ENCODE results near the gene NEB. TPM values are rescaled to one million over a fixed set of nuclear protein-coding genes. Genes with fewer than 3 reads are reported as not detected.

Gene NEB
- total RNA-seq, 1 experiment from 2014 or later: 0.11 TPM

DNA sequence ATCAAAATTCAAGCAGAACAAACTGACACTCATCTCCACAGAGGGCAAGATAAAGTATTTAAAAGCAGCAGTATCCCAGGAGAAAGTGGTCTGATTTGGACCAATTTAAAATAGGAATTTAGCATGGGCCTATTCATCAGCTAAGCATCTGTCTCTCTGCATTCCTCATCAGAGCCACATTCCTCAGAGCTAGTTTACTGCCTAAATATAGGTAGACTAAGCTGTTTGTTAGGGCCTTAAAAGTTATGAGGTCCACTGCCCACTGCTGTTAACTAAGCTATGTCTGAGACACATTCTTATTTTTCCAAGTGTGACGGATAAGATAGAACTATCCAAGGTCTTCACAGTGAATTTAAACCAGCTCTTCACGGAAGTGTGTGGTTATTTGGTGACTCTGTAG, 17.6 kb downstream of the NEB start:
- Histone ChIP-seq H3K27me3 (ENCODE audit: low read length) (peaks cover 51% of the 10 kb centered on the region), H3K4me3 (ENCODE audit: low read length) (no peak overlapping the region), H3K79me2 (ENCODE audit: low read length) (no peaks in the 10 kb centered on the region), H3K36me3 (ENCODE audit: low read depth, low read length) (no peaks in the 10 kb centered on the region), H3F3A (ENCODE audit: low read length, unreplicated experiment) (no peaks in the 10 kb centered on the region), H4K20me1 (ENCODE audit: low read length) (no peaks in the 10 kb centered on the region), H2AFZ (ENCODE audit: low read length) (no peak overlapping the region), H3K27ac (ENCODE audit: low read length) (no peak overlapping the region), H3K9ac (ENCODE audit: low read length) (no peak overlapping the region), H3K9me2 (replicated peaks; ENCODE audit: low read length) (no peaks in the 10 kb centered on the region), H3K9me3 (ENCODE audit: low read length) (no peaks in the 10 kb centered on the region), H3K4me1 (ENCODE audit: insufficient read depth, low read length) (no peaks in the 10 kb centered on the region), H3K4me2 (ENCODE audit: low read length) (no peak overlapping the region)
- no TSS peak for BruUV-seq (replicated peaks)
- no peak for ATAC-seq
- TF ChIP-seq EZH2phosphoT487 (IDR thresholded peaks at IDR 0.05; ENCODE audit: borderline replicate concordance, low read length) (no peak), EZH2 (IDR thresholded peaks at IDR 0.05; ENCODE audit: low read length, unreplicated experiment) (no peak)
- TF ChIP-seq, protein P1, sequence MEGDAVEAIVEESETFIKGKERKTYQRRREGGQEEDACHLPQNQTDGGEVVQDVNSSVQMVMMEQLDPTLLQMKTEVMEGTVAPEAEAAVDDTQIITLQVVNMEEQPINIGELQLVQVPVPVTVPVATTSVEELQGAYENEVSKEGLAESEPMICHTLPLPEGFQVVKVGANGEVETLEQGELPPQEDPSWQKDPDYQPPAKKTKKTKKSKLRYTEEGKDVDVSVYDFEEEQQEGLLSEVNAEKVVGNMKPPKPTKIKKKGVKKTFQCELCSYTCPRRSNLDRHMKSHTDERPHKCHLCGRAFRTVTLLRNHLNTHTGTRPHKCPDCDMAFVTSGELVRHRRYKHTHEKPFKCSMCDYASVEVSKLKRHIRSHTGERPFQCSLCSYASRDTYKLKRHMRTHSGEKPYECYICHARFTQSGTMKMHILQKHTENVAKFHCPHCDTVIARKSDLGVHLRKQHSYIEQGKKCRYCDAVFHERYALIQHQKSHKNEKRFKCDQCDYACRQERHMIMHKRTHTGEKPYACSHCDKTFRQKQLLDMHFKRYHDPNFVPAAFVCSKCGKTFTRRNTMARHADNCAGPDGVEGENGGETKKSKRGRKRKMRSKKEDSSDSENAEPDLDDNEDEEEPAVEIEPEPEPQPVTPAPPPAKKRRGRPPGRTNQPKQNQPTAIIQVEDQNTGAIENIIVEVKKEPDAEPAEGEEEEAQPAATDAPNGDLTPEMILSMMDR (conservative IDR thresholded peaks at IDR 0.05; ENCODE audit: low read depth, low read length): no peak
- POLR2A ChIA-PET (ENCODE audit: unreplicated experiment): no interaction called here
- intact Hi-C loops (cut with micrococcal nuclease): no loop called here
- CTCF ChIA-PET: no interaction called here
- no peak for DNase-seq

DNA sequence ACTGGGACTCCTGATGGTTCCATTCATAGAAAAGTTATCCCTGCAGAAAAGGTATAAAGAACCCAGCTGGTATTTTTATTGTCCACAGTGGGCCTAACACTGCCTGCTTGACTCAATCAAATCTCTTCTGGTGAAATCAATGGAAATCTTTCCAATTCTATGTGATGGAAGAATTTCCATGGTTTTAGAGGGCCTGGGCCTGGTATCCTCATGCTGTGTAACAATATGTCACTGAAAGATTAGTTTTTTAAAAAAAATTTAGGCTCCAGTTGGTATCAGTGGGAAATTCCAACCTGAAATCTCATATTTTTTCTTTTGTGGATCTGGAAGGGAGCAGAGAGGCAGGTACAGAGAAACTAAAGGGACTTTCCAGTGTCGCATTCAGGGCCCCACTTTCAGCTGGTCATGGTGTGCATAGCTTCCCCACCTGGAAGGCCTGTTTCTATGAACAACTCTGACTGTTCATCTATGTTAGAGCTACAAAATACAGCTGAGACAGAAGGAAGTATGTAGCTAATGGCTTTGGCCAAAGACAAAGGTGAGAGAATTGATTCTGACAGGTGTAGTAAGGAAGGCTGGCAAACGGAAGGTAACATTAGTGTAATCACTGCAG, 20.9 kb downstream of the NEB start:
- BruUV-seq (replicated peaks): no TSS peak
- ATAC-seq: no peak
- H4K20me1 ChIP-seq (ENCODE audit: low read length): no peaks in the 10 kb centered on the region
- H3K79me2 ChIP-seq (ENCODE audit: low read length): no peaks in the 10 kb centered on the region
- no peaks in the 10 kb centered on the region for H3K9me3 ChIP-seq (ENCODE audit: low read length)
- TF ChIP-seq EZH2 (IDR thresholded peaks at IDR 0.05; ENCODE audit: low read length, unreplicated experiment): no peak
- TF ChIP-seq, protein P1 (conservative IDR thresholded peaks at IDR 0.05; ENCODE audit: low read depth, low read length): no peak
- TF ChIP-seq EZH2phosphoT487 (IDR thresholded peaks at IDR 0.05; ENCODE audit: borderline replicate concordance, low read length): no peak
- no peaks in the 10 kb centered on the region for H3F3A ChIP-seq (ENCODE audit: low read length, unreplicated experiment)
- no peak overlapping the region for H2AFZ ChIP-seq (ENCODE audit: low read length)
- no peaks in the 10 kb centered on the region for H3K36me3 ChIP-seq (ENCODE audit: low read depth, low read length)
- H3K9ac ChIP-seq (ENCODE audit: low read length): no peak overlapping the region
- no peaks in the 10 kb centered on the region for H3K9me2 ChIP-seq (replicated peaks; ENCODE audit: low read length)
- ChIA-PET CTCF (no interaction called here), POLR2A (ENCODE audit: unreplicated experiment) (interaction anchor here (0.6 kb wide), 1 partner anchor 203 kb away, joined by 5 read pairs; no protein-coding TSS in a partner anchor)
- no peaks in the 10 kb centered on the region for H3K4me1 ChIP-seq (ENCODE audit: insufficient read depth, low read length)
- H3K27me3 ChIP-seq (ENCODE audit: low read length): peaks cover 58% of the 10 kb centered on the region
- no peak overlapping the region for H3K27ac ChIP-seq (ENCODE audit: low read length)
- intact Hi-C loops (cut with micrococcal nuclease): no loop called here
- no peak overlapping the region for H3K4me3 ChIP-seq (ENCODE audit: low read length)
- H3K4me2 ChIP-seq (ENCODE audit: low read length): no peak overlapping the region
- DNase-seq: no peak

DNA sequence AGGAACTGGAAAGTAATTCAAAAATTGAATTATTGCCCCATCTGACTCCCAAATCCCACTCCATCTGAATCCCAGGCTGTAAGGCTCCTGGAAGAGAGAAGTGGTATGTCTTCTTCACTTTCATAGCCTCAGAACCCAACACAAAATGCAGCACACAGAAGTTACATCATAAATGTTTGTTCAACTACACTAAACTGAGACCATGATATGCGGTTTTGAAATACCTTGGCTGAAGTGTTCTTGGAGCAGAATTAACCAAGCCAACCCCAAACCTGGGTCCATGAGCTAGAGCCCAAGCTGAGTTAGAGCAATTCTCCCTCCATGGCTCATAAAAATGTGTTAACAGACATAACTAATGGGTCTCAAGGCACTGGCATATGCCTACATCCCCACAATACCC, 23.3 kb downstream of the NEB start:
- Histone ChIP-seq H3K36me3 (ENCODE audit: low read depth, low read length) (no peaks in the 10 kb centered on the region), H3K9me2 (replicated peaks; ENCODE audit: low read length) (no peaks in the 10 kb centered on the region), H3K4me1 (ENCODE audit: insufficient read depth, low read length) (no peaks in the 10 kb centered on the region), H3K4me3 (ENCODE audit: low read length) (no peak overlapping the region), H3K9ac (ENCODE audit: low read length) (no peak overlapping the region), H3K27me3 (ENCODE audit: low read length) (peaks cover 73% of the 10 kb centered on the region), H3K9me3 (ENCODE audit: low read length) (no peaks in the 10 kb centered on the region), H2AFZ (ENCODE audit: low read length) (no peak overlapping the region), H3K27ac (ENCODE audit: low read length) (no peak overlapping the region), H3K4me2 (ENCODE audit: low read length) (no peak overlapping the region), H4K20me1 (ENCODE audit: low read length) (no peaks in the 10 kb centered on the region), H3K79me2 (ENCODE audit: low read length) (no peaks in the 10 kb centered on the region), H3F3A (ENCODE audit: low read length, unreplicated experiment) (no peaks in the 10 kb centered on the region)
- ChIA-PET CTCF (no interaction called here), POLR2A (ENCODE audit: unreplicated experiment) (no interaction called here)
- no peak for ATAC-seq
- intact Hi-C loops (cut with micrococcal nuclease): no loop called here
- TF ChIP-seq, protein P1 (conservative IDR thresholded peaks at IDR 0.05; ENCODE audit: low read depth, low read length): no peak
- TF ChIP-seq EZH2 (IDR thresholded peaks at IDR 0.05; ENCODE audit: low read length, unreplicated experiment) (no peak), EZH2phosphoT487 (IDR thresholded peaks at IDR 0.05; ENCODE audit: borderline replicate concordance, low read length) (no peak)
- no peak for DNase-seq
- BruUV-seq (replicated peaks): no TSS peak
